ENCODE results near the gene CFAP20DC.

The CFAP20DC gene

DNA sequence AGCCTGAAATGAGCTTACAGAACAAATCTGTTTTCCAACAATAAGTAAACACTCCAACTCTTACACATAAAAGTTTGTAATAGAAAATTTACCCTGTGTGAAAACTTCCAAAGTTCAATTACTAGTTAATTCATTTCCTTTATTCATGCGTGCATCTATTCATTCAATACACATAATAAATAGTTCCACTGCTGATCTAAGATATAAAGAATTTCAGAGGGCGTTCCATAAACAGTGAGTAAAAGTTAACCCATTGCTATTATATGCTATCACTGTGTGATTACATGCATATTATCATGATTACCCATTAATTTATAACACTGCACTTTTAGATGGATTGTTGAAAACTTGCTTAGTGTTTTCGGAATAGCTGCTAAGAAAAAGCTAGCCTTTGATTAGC is 36.2 kb upstream of the CFAP20DC start:
- no peak overlapping the region for H3K9ac ChIP-seq (ENCODE audit: low read length)
- no peak overlapping the region for H2AFZ ChIP-seq (ENCODE audit: low read depth, low read length)
- peaks cover 13% of the 10 kb centered on the region; the same call in 1 of the 2 replicates for H3K27me3 ChIP-seq (ENCODE audit: low read depth, low read length)
- H3K36me3 ChIP-seq (replicated peaks; ENCODE audit: low read depth, low read length) = no peaks in the 10 kb centered on the region
- TF ChIP-seq CTCF (IDR thresholded peaks at IDR 0.05; ENCODE audit: low read depth, low read length) = no peak
- TF ChIP-seq EZH2phosphoT487 (IDR thresholded peaks at IDR 0.05; ENCODE audit: low read depth) = no peak
- no peaks in the 10 kb centered on the region for H3K9me3 ChIP-seq (ENCODE audit: insufficient read depth, low read length)
- H3K4me2 ChIP-seq (ENCODE audit: low read length) = no peak overlapping the region
- no peaks in the 10 kb centered on the region for H4K20me1 ChIP-seq (ENCODE audit: insufficient read depth, low read length)
- no peaks in the 10 kb centered on the region for H3K4me1 ChIP-seq (ENCODE audit: low read length)
- no peak overlapping the region for H3K27ac ChIP-seq (ENCODE audit: low read length)
- no peak overlapping the region for H3K4me3 ChIP-seq (ENCODE audit: low read length)
- no peaks in the 10 kb centered on the region for H3K79me2 ChIP-seq (ENCODE audit: low read length)

- Histone ChIP-seq H3K4me3 (ENCODE audit: low read length) (no peak overlapping the region), H3K4me2 (ENCODE audit: low read length) (no peak overlapping the region), H4K20me1 (ENCODE audit: insufficient read depth, low read length) (no peaks in the 10 kb centered on the region), H3K27ac (ENCODE audit: low read length) (no peak overlapping the region), H3K9me3 (ENCODE audit: insufficient read depth, low read length) (no peaks in the 10 kb centered on the region), H2AFZ (ENCODE audit: low read depth, low read length) (no peak overlapping the region), H3K79me2 (ENCODE audit: low read length) (no peaks in the 10 kb centered on the region), H3K4me1 (ENCODE audit: low read length) (no peaks in the 10 kb centered on the region), H3K27me3 (ENCODE audit: low read depth, low read length) (peaks cover 18% of the 10 kb centered on the region; the same call in 1 of the 2 replicates), H3K9ac (ENCODE audit: low read length) (no peak overlapping the region), H3K36me3 (replicated peaks; ENCODE audit: low read depth, low read length) (no peaks in the 10 kb centered on the region)
- TF ChIP-seq EZH2phosphoT487 (IDR thresholded peaks at IDR 0.05; ENCODE audit: low read depth) = no peak
- TF ChIP-seq CTCF (IDR thresholded peaks at IDR 0.05; ENCODE audit: low read depth, low read length) = no peak
These were observed 34.8 kb upstream of the CFAP20DC start for GRCh38 chr3:59084583-59084982.

GRCh38 chr3:59082106-59082505 is 32.3 kb upstream of the CFAP20DC start:
- no peaks in the 10 kb centered on the region for H3K79me2 ChIP-seq (ENCODE audit: low read length)
- H2AFZ ChIP-seq (ENCODE audit: low read depth, low read length) = no peak overlapping the region
- H3K36me3 ChIP-seq (replicated peaks; ENCODE audit: low read depth, low read length) = no peaks in the 10 kb centered on the region
- no peak overlapping the region for H3K27ac ChIP-seq (ENCODE audit: low read length)
- no peaks in the 10 kb centered on the region for H3K4me1 ChIP-seq (ENCODE audit: low read length)
- H3K9ac ChIP-seq (ENCODE audit: low read length) = no peak overlapping the region
- H4K20me1 ChIP-seq (ENCODE audit: insufficient read depth, low read length) = no peaks in the 10 kb centered on the region
- H3K4me3 ChIP-seq (ENCODE audit: low read length) = no peak overlapping the region
- no peaks in the 10 kb centered on the region for H3K9me3 ChIP-seq (ENCODE audit: insufficient read depth, low read length)
- H3K4me2 ChIP-seq (ENCODE audit: low read length) = no peak overlapping the region
- H3K27me3 ChIP-seq (ENCODE audit: low read depth, low read length) = peaks cover 30% of the 10 kb centered on the region; the same call in 1 of the 2 replicates
- TF ChIP-seq EZH2phosphoT487 (IDR thresholded peaks at IDR 0.05; ENCODE audit: low read depth) = no peak
- no peak for TF ChIP-seq CTCF (IDR thresholded peaks at IDR 0.05; ENCODE audit: low read depth, low read length)

GRCh38 chr3:59081071-59081470 is 31.2 kb upstream of the CFAP20DC start:
- H3K36me3 ChIP-seq (replicated peaks; ENCODE audit: low read depth, low read length) = no peaks in the 10 kb centered on the region
- H3K27me3 ChIP-seq (ENCODE audit: low read depth, low read length) = peaks cover 27% of the 10 kb centered on the region; the same call in 1 of the 2 replicates
- H3K9me3 ChIP-seq (ENCODE audit: insufficient read depth, low read length) = no peaks in the 10 kb centered on the region
- H3K4me1 ChIP-seq (ENCODE audit: low read length) = no peaks in the 10 kb centered on the region
- H4K20me1 ChIP-seq (ENCODE audit: insufficient read depth, low read length) = no peaks in the 10 kb centered on the region
- no peak overlapping the region for H3K9ac ChIP-seq (ENCODE audit: low read length)
- no peak overlapping the region for H3K4me3 ChIP-seq (ENCODE audit: low read length)
- TF ChIP-seq CTCF (IDR thresholded peaks at IDR 0.05; ENCODE audit: low read depth, low read length) = no peak
- no peak for TF ChIP-seq EZH2phosphoT487 (IDR thresholded peaks at IDR 0.05; ENCODE audit: low read depth)
- no peak overlapping the region for H3K27ac ChIP-seq (ENCODE audit: low read length)
- no peak overlapping the region for H2AFZ ChIP-seq (ENCODE audit: low read depth, low read length)
- H3K79me2 ChIP-seq (ENCODE audit: low read length) = no peaks in the 10 kb centered on the region
- no peak overlapping the region for H3K4me2 ChIP-seq (ENCODE audit: low read length)

All from OCI-LY3 (cell line).